Ramos (cell line): ENCODE results near the gene ANKRD11.
"Not testable (repeated sequence)": the region's sequence is repeated elsewhere in the genome, so short reads cannot be mapped to it uniquely, and the experiment has no call there.

Experiments used
- in situ Hi-C: fragments of 300-500 bp; cut with MboI; formaldehyde crosslinking; loops from one replicate; pipeline ENCODE4 v1.14.3; 2022; ENCODE audit warnings: low sequenced_read_pairs; ENCODE audit not compliant: unreplicated experiment

Gene ANKRD11

DNA sequence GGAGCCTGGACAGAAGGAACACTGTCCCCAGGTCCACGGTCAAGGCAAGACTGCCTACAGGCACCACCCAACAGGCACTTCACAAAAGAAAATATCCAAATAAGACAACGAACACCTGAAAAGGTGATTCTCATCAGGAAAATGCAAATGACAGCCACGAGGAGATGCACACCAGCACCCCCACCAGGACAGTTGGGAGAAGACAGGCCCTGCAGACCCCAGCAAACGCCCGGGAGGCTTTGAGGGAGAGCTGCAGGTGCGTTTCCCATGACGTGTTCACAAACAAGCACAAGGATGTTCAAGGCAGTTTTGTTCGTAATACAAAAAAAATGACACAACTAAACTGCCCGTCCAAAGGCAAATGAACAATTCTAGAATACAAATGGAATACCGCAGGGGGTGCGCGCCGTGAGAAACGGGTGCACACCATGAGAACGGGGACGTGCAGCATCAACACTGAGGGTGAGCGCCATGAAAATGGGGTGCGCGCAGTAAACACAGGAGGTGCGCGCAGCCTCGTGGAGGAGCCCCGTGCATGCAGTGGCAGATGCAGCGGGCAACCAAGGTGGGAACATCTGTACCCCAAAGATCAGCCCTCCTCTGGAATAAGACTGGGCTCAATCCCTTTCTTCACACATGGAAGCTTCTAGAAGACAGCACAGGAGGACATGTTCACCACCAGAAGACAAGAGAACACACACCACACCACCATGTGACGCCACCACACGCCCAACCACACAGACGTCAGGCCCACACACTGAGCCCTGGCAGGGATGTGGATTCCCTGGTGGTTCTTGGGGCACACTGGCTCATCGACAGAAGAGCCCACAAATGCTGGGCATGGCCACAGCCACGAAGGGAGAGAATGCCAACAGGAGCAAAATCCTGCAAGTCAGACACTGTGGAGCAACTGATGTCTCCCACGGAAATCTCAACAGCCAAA is 181.7 kb downstream of the ANKRD11 start:
- in situ Hi-C loops = no loop called here

DNA sequence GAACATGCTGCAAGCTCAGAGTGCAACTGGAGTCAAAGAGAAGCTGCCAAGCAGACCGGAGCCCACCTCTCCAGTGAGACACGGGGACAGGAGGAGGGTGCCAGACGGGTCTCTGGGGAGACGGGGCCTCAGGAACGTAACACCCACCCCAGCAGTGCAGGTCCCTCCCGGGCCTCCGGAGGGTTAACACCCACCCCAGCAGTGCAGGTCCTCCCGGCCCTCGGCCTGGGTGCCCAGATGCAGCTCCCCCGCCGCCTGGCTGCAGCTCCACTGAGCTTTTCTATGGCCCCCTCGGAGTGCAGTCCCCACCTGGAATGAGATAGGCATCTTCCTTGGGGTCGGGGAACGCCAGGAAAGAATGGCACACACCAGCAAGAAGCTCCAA is 182.9 kb downstream of the ANKRD11 start:
- in situ Hi-C loops = no loop called here

DNA sequence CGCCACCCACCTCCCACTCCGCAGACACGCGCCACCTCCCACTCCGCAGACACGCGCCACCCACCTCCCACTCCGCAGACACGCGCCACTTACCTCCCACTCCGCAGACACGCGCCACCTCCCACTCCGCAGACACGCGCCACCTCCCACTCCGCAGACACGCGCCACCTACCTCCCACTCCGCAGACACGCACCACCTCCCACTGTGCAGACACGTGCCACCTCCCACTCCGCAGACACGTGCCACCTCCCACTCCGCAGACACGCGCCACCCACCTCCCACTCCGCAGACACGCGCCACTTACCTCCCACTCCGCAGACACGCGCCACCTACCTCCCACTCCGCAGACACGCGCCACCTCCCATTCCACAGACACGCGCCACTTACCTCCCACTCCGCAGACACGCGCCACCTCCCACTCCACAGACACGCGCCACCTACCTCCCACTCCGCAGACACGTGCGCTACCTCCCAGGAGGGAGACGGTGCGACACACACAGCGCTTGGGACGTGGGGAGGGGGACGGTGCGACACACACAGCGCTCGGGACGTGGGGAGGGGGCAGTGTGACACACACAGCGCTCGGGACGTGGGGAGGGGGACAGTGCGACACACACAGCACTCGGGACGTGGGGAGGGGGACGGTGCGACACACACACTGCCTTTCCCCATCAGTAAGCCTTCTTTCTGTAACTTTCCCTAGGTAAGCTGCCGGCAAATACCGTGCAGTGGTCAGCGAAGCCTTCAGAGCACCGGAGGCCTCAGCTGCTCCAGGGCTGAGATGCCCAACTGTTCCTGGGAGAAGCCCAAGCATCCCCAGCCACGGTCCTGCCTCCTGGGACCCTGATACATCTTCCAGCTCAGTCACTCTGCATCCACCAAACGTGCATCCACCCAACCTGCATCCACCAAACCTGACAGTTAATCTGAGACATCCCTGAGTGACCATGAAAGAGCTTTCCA is 183.6 kb downstream of the ANKRD11 start:
- in situ Hi-C loops = not testable (repeated sequence)

DNA sequence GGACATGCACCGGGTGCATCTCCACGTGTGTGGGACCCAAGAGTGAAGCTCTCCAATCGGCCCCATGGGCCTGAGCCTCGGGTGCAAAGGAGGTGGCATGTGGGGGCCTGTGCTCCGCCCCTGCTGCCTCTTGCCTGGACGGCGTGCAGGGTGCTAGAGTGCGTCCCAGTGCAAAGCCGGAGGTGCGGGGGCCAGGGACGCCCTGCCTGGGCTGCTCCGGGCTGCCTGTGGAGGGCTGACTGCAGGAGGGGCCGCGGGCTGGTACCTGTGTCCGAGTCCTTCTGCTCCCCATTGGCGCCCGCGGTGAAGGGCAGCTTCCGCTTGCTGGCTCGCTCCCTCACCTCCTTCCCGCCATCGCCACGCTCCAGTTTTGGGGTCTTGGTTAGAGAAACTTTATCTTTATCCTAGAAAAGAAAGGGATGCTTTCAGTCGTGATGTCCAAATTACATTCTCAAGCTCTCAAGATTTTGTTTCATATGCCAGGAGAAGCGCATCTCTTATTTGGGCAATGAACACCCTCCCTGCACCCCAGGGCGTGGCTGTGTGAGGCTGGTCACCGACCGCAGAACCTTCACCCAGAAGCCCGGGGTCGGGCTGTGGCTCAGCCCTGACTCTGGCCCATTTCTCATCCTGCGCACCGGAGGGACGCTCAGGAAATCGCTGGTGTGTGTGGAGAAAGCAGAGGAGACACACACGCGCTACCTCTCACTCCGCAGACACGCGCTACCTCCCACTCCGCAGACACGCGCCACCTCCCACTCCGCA is 185.2 kb downstream of the ANKRD11 start:
- in situ Hi-C loops = no loop called here

DNA sequence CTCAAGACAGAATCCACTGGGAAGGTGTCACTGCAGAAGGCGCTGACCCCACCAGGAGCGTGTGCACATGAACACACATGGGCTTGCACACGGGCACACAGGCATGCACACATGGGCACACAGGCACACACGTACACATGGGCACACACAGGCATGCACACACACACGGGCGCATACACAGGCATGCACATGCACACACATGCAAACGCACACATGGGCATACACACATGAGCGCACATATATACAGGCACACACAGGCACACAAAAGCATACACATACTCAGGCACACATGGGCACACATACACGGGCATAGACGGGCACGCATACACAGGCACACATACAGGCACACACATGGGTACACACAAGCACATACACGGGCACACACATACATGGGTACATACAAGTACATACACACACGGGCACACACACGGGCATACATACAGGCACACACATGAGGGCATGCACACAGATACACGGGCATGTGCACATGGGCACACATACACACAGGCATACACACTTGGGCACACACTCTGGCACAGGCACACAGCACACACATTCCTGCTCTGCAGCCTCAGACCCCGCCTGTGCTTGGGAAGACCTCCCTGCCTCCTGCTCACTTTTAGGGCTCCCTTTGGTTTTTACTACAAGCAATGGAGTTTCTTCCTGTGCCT is 186.0 kb downstream of the ANKRD11 start:
- in situ Hi-C loops = no loop called here

DNA sequence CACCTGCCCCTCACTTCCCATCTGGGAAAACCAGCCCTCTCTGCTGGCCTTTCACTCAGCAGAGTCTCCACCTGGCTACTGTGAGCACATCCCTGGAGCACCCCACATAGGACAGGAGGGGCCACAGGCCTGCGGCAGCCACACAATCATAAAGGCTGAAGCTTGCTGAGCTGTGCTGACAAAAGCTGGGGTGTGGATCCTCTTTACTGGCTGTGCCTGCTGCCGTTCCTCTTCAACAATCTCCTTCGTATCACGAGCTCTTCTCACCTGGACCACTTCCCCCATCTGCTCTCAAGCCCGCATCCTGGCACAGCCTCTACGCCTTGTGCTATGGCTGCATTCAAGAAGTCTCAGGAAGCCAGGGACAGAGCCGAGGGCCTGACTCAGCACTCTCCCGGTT is 186.7 kb downstream of the ANKRD11 start:
- in situ Hi-C loops = no loop called here

DNA sequence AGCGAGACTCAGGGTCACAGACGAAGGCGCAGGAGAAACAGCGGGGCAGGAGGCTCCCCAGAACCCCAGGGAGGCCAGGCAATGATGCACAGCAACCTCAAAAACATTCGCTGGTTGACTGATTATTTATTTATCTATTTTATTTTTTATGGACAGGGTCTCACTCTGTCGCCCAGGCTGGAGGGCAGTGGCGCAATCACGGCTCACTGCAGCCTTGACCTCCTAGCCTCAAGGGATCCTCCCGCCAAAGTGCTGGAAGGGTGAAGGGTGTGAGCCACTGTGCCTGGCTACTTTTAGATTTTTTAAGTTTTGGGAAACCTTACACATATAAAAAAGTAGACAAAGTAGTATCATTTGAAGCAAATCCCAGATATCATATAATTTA is 189.4 kb downstream of the ANKRD11 start:
- in situ Hi-C loops = no loop called here

DNA sequence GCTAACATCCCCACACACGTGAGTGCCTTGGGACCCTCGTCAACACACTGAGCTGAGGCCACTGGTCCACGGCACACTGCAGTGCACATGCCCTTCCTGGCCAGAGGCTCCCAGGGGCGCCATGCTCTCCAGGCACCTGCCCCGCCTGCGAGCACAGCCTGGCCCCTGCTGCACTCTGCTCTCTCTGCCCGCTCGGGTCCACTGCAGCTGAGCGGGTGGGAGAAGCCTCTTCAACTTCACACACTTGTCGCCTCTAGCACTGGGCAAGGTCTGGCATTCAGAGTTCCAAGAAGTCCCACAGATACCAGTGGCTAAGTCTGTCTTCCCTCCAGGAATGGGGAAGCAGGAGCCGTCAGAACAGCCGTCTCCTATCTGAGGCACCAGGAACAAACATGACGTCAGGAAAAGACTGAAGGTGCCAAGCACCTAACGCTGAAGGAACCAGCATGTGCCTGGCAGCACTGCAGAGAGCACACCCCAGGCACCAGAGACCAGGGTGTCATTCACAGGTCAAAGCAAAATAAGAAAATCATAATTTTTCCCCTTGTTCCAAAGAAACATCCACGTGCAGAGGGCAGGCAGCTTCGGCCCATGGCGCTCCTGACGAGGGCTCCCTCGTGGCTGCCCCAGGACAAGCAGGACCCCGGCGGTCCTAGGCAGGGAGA is 189.9 kb downstream of the ANKRD11 start:
- in situ Hi-C loops = no loop called here

DNA sequence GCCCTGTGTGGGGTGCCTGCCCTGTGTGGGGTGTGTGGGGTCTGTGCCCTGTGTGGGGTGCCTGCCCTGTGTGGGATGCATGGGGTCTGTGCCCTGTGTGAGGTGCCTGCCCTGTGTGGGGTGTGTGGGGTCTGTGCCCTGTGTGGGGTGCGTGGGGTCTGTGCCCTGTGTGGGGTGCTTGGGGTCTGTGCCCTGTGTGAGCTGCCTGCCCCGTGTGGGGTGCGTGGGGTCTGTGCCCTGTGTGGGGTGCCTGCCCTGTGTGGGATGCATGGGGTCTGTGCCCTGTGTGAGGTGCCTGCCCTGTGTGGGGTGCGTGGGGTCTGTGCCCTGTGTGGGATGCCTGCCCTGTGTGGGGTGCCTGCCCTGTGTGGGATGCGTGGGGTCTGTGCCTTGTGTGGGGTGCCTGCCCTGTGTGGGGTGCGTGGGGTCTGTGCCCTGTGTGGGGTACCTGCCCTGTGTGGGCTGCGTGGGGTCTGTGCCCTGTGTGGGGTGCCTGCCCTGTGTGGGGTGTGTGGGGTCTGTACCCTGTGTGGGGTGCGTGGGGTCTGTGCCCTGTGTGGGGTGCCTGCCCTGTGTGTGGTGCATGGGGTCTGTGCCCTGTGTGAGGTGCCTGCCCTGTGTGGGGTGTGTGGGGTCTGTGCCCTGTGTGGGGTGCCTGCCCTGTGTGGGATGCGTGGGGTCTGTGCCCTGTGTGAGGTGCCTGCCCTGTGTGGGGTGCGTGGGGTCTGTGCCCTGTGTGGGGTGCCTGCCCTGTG is 190.8 kb downstream of the ANKRD11 start:
- in situ Hi-C loops = not testable (repeated sequence)

DNA sequence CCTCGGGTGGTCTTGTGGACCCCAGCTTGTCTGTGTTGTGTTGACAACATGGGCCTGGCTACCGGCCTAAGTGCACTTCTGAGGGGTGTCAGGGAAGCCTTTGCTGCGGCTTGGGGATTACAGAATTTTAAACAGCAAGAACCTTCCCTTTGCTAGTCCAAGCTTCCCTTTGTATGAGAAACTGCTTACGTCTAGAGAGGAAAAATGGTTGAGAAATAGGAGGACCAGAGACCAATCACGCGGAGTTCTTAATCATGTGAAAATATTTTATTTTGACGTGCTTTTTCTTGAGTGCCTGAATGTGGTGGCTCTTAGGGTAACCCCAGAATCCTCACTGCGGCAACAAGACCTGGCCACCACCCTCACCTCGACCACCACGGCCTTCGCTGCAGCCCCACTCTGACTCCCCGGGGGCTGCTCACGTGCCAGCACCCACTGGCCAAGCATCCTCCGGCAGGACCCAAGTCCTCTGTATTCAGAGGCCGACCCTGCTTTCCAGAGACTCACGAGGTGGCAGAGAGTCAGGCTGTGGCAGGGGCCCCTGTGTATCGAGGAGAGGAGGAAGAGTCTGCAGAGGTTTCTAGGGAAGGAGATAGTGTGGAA is 191.6 kb downstream of the ANKRD11 start:
- in situ Hi-C loops = no loop called here

DNA sequence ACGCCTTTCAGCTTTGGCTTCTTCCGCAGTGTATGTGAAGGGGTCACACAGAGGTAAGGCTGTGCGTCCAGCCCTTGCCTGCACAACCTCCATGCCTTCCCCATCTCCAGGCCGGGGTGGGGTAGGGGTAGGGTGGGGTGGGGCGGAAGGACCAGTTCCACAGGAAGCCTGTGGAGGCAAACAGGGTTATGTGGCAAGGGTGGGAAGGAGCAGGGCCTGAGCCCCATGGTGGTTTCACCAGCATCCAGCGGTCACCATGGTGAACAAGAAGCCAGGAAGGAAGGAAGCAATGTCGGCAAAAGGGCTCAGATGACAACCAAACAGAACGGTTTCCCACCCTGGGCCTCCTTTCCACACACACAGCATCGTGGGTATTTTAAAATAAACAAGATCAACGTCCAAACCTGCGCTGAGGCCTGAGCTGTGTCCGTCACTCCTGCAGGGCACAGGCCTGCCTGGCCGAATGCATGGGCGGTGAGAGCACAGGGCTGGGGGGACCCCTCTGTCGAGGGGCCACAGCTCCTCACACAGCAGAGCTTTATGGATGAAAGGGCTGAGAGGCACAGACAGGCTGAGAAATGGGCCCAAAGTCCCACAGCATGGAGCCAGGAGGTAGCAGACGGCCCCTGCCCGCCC is 192.3 kb downstream of the ANKRD11 start:
- in situ Hi-C loops = no loop called here

DNA sequence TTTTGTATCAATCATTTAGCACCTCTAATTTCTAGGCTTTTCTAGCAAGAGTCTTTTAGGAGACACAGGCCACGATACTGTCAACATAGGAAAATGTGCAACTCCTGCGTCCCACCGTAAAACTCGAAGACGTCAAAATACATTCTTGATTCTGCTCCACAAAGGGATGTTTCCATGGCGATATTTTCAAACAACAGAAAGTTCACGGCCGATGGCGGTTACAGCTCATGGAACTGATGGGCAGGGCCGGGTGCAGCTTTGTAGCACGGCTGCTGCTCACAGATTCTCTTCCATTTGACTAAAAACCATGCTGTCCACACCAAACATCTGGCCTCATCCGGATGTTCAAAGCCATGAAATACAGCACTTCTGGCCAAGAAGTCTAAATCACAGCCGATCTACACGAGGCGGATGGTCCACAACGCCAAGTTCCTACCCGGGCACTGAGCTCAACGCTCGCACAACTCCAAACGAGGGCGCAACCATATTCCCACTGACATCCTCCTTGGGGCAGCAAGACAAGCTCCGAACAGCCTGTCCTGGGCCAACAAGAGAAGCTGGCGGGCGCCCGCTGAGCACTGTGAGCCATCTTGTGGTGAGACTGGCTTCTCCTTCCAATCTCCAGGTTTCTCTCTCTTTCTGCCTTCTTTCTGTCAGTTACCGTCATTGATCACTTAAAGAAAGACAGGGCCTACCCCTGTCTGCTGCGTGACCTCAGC is 193.0 kb downstream of the ANKRD11 start:
- in situ Hi-C loops = no loop called here

DNA sequence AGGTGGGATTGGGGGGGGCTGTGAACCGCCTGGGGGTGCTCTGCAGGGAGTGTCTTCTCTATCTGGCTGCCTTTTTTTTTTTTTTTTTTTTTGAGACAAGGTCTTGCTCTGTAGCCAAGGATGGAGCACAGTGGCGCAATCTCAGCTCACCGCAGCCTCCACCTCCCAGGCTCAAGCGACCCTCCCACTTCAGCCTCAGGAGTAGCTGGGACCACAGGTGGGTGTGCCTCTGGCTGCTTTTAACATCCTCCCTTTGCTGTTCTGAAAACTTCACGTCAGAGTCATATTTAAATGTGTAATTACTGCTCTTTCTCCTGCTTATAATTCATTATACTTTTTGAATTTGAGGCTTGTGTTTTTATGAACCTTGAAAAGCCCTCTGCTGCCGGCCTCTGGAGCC is 194.4 kb downstream of the ANKRD11 start:
- in situ Hi-C loops = no loop called here

DNA sequence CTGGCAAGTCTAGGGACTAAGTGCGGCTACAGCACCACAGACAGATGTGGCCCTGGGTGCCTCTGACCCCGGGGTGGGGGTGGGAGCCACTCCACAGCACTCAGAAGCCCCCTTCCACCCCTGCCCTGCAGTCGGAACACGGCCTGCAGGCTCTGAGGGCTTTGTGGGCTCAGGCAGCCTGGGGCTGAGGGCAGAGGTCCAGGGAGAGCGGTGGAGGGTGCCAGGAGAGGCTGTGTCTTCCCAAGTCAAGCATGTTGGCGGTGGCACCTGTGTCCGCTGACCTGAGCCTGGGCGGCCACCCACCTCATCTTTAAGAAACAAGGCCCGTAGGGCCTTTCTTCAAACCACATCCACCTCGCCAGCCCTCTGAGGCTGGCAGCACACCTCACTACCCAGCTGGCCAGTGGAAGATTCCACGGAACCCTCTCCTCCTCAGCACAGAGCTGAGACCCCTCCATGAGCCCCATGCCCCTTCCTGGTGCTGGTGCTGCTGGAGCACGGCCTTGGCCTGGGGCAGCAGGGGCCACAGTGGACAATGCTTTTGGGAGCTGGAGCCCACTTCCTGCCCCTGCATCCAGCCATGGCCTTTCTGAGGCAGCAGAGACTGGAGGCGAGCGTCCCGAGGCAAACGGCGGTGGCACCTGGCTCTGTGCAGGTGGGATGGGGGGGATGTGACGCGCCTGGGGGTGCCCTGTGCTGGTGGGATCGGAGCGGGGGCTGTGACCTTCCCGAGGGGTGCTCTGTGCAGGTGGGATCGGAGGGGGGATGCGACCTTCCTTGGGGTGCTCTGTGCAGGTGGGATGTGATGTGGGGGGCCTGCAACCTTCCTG is 195.1 kb downstream of the ANKRD11 start:
- in situ Hi-C loops = no loop called here

DNA sequence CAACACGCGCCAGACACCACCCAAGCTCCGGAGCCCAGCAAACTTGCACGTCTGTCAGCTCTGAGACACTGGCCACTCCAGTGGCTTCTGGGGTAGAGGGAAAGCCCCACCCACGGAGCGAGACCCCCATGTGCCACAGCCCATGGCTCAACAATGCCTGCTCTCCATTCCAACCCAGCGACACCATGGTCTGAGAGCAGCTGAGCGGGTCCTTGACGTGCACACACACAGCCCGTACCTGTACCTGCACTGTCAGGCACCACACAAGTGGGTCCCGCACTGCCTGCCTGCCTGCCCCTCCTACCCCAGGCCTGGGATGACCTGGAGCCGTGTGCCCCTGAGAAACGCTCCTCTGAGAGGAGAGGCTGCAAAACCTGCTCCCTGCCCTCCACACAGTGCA is 195.9 kb downstream of the ANKRD11 start:
- in situ Hi-C loops = no loop called here
